ENCODE data around the gene TNNC1. TPM values are rescaled to one million over a fixed set of nuclear protein-coding genes. Genes with fewer than 3 reads are reported as not detected.

TNNC1 gene
- total and polyA plus RNA-seq, 10 donors: 0.74 to 5.8 (median 1.9) TPM

- Histone ChIP-seq H3K4me1 (peaks cover 0 to 33% (median 11%) of the 10 kb centered on the region in 6 donors), H3K4me3 (no peak overlapping the region), H3K36me3 (no peaks in the 10 kb centered on the region), H3K27me3 (replicated peaks in 1 of 7) (no peaks in the 10 kb centered on the region), H3K27ac (no peak overlapping the region), H3K9me3 (no peaks in the 10 kb centered on the region)
- 81 to 94% (median 91%) methylated on average over 13 to 16 of the region's 16 CpGs for WGBS, 5 donors
- intact Hi-C loops (cut with DNase I; ENCODE audit: low total_unique reads): no loop called here
- peak; percentile 47 for DNase-seq
- TF ChIP-seq CTCF (IDR thresholded peaks at IDR 0.05 in 8 of 11, conservative IDR thresholded peaks at IDR 0.05 in 3 of 11) (no peak), POLR2A (IDR thresholded peaks at IDR 0.05) (no peak), POLR2AphosphoS5 (IDR thresholded peaks at IDR 0.05) (no peak)
Measured at GRCh38 chr3:52439426-52440248, 14.2 kb downstream of the TNNC1 start.

- Histone ChIP-seq H3K9me3 (no peaks in the 10 kb centered on the region), H3K36me3 (no peaks in the 10 kb centered on the region), H3K27me3 (replicated peaks in 1 of 7) (no peaks in the 10 kb centered on the region), H3K4me1 (peaks cover 0 to 38% (median 10%) of the 10 kb centered on the region in 6 donors), H3K27ac (no peak overlapping the region), H3K4me3 (no peak overlapping the region)
- TF ChIP-seq CTCF (IDR thresholded peaks at IDR 0.05 in 8 of 11, conservative IDR thresholded peaks at IDR 0.05 in 3 of 11) (no peak), POLR2AphosphoS5 (IDR thresholded peaks at IDR 0.05) (no peak), POLR2A (IDR thresholded peaks at IDR 0.05) (no peak)
- DNase-seq: peak; percentile 28
- intact Hi-C loops (cut with DNase I; ENCODE audit: low total_unique reads): no loop called here
- 88 to 94% (median 90%) methylated on average over 8 to 9 of the region's 9 CpGs for WGBS, 5 donors
Measured at GRCh38 chr3:52438579-52439425, 15.0 kb downstream of the TNNC1 start.

GRCh38 chr3:52438104-52438376, 15.8 kb downstream of the TNNC1 start:
- TF ChIP-seq CTCF (IDR thresholded peaks at IDR 0.05 in 8 of 11, conservative IDR thresholded peaks at IDR 0.05 in 3 of 11) (no peak), POLR2AphosphoS5 (IDR thresholded peaks at IDR 0.05) (no peak), POLR2A (IDR thresholded peaks at IDR 0.05) (no peak)
- Histone ChIP-seq H3K36me3 (no peaks in the 10 kb centered on the region), H3K27ac (no peak overlapping the region), H3K9me3 (no peaks in the 10 kb centered on the region), H3K4me1 (peaks cover 0 to 46% (median 13%) of the 10 kb centered on the region in 6 donors), H3K4me3 (no peak overlapping the region), H3K27me3 (replicated peaks in 1 of 7) (no peaks in the 10 kb centered on the region)
- DNase-seq: no peak
- intact Hi-C loops (cut with DNase I; ENCODE audit: low total_unique reads): no loop called here
- WGBS, 5 donors: 77 to 95% (median 87%) methylated on average over 6 of the region's 6 CpGs

Measured in spleen (tissue), 11 donors.